CD4-positive, alpha-beta T cell treated with Interleukin-15 for 4 hours (primary cell): ENCODE measurements around the gene POLR2L.

ENCODE experiments used
- DNase-seq: peaks from one replicate; pipeline ENCODE4 v3.0.0-alpha.2; 2020; ENCODE audit warnings: low spot score

Gene POLR2L

GRCh38 chr11:810040-810567 lies 32.2 kb downstream of the POLR2L start:
- no peak for DNase-seq

- DNase-seq = peak; percentile 96
These were observed 32.9 kb downstream of the POLR2L start, which contains the start of gene RPLP2 for GRCh38 chr11:809287-810039. RPLP2 (plus strand) TSS chr11:809967; CDS start chr11:810235, 268 bp downstream.

GRCh38 chr11:808427-809286 lies 33.7 kb downstream of the POLR2L start:
- peak; percentile 32 for DNase-seq

GRCh38 chr11:804599-804964 lies 37.7 kb downstream of the POLR2L start:
- DNase-seq = no peak

GRCh38 chr11:803770-804598 lies 38.3 kb downstream of the POLR2L start:
- no peak for DNase-seq

- no peak for DNase-seq
These were observed 38.9 kb downstream of the POLR2L start for GRCh38 chr11:803467-803742.

- no peak for DNase-seq
These were observed 39.4 kb downstream of the POLR2L start for GRCh38 chr11:802693-803466.

- no peak for DNase-seq
These were observed 40.2 kb downstream of the POLR2L start for GRCh38 chr11:802018-802617.

- no peak for DNase-seq
These were observed 41.1 kb downstream of the POLR2L start for GRCh38 chr11:801097-801780.

- DNase-seq = no peak
These were observed 41.9 kb downstream of the POLR2L start for GRCh38 chr11:800473-800872.

GRCh38 chr11:799641-800316 lies 42.5 kb downstream of the POLR2L start:
- DNase-seq = no peak

- peak; percentile 78 for DNase-seq
These were observed 44.1 kb downstream of the POLR2L start, which contains the start of gene SLC25A22 for GRCh38 chr11:798093-798713. SLC25A22 (minus strand) TSS chr11:798281; CDS start chr11:795006, 3,275 bp downstream.

GRCh38 chr11:797296-798092 lies 44.8 kb downstream of the POLR2L start:
- DNase-seq = peak; percentile 81

GRCh38 chr11:796565-797295 lies 45.6 kb downstream of the POLR2L start:
- DNase-seq = no peak

- peak; percentile 82 for DNase-seq
These were observed 46.4 kb downstream of the POLR2L start for GRCh38 chr11:795634-796564.

GRCh38 chr11:794766-795633 lies 47.3 kb downstream of the POLR2L start:
- DNase-seq = no peak
